ENCODE data around the gene TMIGD3. TPM values are rescaled to one million over a fixed set of nuclear protein-coding genes. Genes with fewer than 3 reads are reported as not detected.

The TMIGD3 gene
- total RNA-seq, 1 experiment from 2014 or later = not detected

DNA sequence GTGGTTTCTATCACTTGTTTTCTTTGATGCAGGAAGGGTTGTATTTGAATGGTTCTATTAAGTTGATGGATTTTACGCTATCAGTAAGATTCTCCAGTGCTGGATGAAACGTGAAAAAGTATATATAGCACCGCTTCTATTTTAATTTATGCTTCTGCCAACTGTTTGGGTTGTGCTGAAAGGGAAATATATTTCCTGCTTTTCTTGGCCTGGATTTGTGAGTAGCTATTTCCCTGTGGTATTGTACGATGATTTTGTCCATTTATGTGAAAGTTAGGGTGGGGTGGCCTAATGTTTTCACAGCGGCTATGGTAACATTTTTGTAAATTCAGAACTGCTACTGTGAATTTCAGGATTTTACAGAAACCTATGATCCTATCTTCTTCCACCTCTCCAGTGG, 29.3 kb downstream of the TMIGD3 start:
- Histone ChIP-seq H3K4me1 (replicated peaks; ENCODE audit: insufficient read depth) (no peaks in the 10 kb centered on the region), H3K4me2 (no peak overlapping the region), H3K9me2 (ENCODE audit: insufficient read depth) (no peaks in the 10 kb centered on the region), H3K27me3 (ENCODE audit: insufficient read depth, low read depth) (no peaks in the 10 kb centered on the region), H3K36me3 (ENCODE audit: low read depth) (no peaks in the 10 kb centered on the region), H2AFZ (no peak overlapping the region), H3K79me2 (ENCODE audit: low read depth) (no peaks in the 10 kb centered on the region), H3K27ac (no peak overlapping the region), H3F3A (ENCODE audit: insufficient read depth, low read depth) (no peaks in the 10 kb centered on the region), H3K4me3 (no peak overlapping the region), H4K20me1 (ENCODE audit: insufficient read depth) (no peaks in the 10 kb centered on the region), H3K9me3 (ENCODE audit: insufficient read depth, low read depth) (no peaks in the 10 kb centered on the region)
- no peak for DNase-seq
- intact Hi-C loops (cut with micrococcal nuclease; ENCODE audit: unreplicated experiment) = no loop called here
- ChIA-PET CTCF (no interaction called here), POLR2A (ENCODE audit: unreplicated experiment) (no interaction called here)
- TF ChIP-seq EZH2 (IDR thresholded peaks at IDR 0.05; ENCODE audit: low read depth) = no peak
- TF ChIP-seq, protein P1, sequence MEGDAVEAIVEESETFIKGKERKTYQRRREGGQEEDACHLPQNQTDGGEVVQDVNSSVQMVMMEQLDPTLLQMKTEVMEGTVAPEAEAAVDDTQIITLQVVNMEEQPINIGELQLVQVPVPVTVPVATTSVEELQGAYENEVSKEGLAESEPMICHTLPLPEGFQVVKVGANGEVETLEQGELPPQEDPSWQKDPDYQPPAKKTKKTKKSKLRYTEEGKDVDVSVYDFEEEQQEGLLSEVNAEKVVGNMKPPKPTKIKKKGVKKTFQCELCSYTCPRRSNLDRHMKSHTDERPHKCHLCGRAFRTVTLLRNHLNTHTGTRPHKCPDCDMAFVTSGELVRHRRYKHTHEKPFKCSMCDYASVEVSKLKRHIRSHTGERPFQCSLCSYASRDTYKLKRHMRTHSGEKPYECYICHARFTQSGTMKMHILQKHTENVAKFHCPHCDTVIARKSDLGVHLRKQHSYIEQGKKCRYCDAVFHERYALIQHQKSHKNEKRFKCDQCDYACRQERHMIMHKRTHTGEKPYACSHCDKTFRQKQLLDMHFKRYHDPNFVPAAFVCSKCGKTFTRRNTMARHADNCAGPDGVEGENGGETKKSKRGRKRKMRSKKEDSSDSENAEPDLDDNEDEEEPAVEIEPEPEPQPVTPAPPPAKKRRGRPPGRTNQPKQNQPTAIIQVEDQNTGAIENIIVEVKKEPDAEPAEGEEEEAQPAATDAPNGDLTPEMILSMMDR (conservative IDR thresholded peaks at IDR 0.05) = no peak
- BruUV-seq (replicated peaks) = no TSS peak

DNA sequence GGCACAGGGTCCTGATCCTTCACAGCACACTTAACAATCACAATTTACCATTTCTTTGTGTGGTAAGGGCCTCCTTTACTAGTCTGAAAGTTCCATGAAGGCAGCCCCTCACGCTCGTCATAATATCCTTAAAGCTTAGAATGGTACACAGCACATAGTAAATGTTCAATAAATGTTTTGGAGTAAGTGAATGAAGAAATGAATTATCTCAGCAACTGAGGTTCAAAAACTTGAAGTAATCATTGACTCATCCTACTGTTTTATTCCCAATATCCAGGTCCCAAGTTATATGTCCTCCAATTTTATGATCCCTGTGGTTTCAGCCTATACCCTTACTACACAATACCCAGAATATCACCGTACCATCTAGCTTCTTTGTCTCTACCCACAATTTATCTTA, 31.9 kb downstream of the TMIGD3 start:
- Histone ChIP-seq H2AFZ (no peak overlapping the region), H3F3A (ENCODE audit: insufficient read depth, low read depth) (no peaks in the 10 kb centered on the region), H4K20me1 (ENCODE audit: insufficient read depth) (no peaks in the 10 kb centered on the region), H3K27ac (no peak overlapping the region), H3K27me3 (ENCODE audit: insufficient read depth, low read depth) (no peaks in the 10 kb centered on the region), H3K9me3 (ENCODE audit: insufficient read depth, low read depth) (0 out of 2 replicates have a peak, but pooled peaks cover 1% of the 10 kb centered on the region), H3K4me3 (no peak overlapping the region), H3K4me1 (replicated peaks; ENCODE audit: insufficient read depth) (no peaks in the 10 kb centered on the region), H3K4me2 (no peak overlapping the region), H3K9me2 (ENCODE audit: insufficient read depth) (no peaks in the 10 kb centered on the region), H3K79me2 (ENCODE audit: low read depth) (no peaks in the 10 kb centered on the region), H3K36me3 (ENCODE audit: low read depth) (no peaks in the 10 kb centered on the region)
- TF ChIP-seq EZH2 (IDR thresholded peaks at IDR 0.05; ENCODE audit: low read depth) = no peak
- TF ChIP-seq, protein P1 (conservative IDR thresholded peaks at IDR 0.05) = no peak
- ChIA-PET CTCF (no interaction called here), POLR2A (ENCODE audit: unreplicated experiment) (no interaction called here)
- intact Hi-C loops (cut with micrococcal nuclease; ENCODE audit: unreplicated experiment) = no loop called here
- BruUV-seq (replicated peaks) = no TSS peak
- no peak for DNase-seq

DNA sequence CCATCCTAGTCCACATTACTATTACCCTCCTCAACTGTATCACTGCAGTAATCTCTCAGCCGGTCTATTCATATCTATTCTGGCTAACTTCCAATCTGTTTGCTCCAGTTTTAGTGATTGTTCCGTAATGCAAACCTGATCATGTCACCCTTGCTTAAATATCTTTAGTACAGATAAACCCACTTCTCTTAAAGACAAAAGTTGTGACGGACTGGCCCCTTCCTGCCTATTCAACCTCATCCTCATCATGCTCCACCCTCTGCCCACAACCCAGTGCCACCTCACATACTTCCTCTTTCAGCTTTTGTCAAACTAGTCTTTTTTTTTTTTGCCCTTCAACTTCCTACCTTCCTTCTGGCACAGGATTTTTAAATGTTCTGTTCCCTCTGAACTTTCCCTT, 32.4 kb downstream of the TMIGD3 start:
- CTCF ChIA-PET = no interaction called here
- no peak overlapping the region for H3K27ac ChIP-seq
- DNase-seq = no peak
- H3K9me3 ChIP-seq (ENCODE audit: insufficient read depth, low read depth) = 0 out of 2 replicates have a peak, but pooled peaks cover 2% of the 10 kb centered on the region
- H3K36me3 ChIP-seq (ENCODE audit: low read depth) = no peaks in the 10 kb centered on the region
- no peak overlapping the region for H2AFZ ChIP-seq
- no peaks in the 10 kb centered on the region for H3K9me2 ChIP-seq (ENCODE audit: insufficient read depth)
- intact Hi-C loops (cut with micrococcal nuclease; ENCODE audit: unreplicated experiment) = no loop called here
- no peaks in the 10 kb centered on the region for H3K27me3 ChIP-seq (ENCODE audit: insufficient read depth, low read depth)
- H3F3A ChIP-seq (ENCODE audit: insufficient read depth, low read depth) = no peaks in the 10 kb centered on the region
- no peaks in the 10 kb centered on the region for H3K4me1 ChIP-seq (replicated peaks; ENCODE audit: insufficient read depth)
- H3K4me2 ChIP-seq = no peak overlapping the region
- no TSS peak for BruUV-seq (replicated peaks)
- no peaks in the 10 kb centered on the region for H4K20me1 ChIP-seq (ENCODE audit: insufficient read depth)
- POLR2A ChIA-PET (ENCODE audit: unreplicated experiment) = no interaction called here
- H3K79me2 ChIP-seq (ENCODE audit: low read depth) = no peaks in the 10 kb centered on the region
- no peak for TF ChIP-seq EZH2 (IDR thresholded peaks at IDR 0.05; ENCODE audit: low read depth)
- TF ChIP-seq, protein P1 (conservative IDR thresholded peaks at IDR 0.05) = no peak
- no peak overlapping the region for H3K4me3 ChIP-seq
